ENCODE results near the gene RMND5B.
A peak's percentile ranks its signal among the peaks of the same experiment; 100 is the strongest.
"Not testable (repeated sequence)": the region's sequence is repeated elsewhere in the genome, so short reads cannot be mapped to it uniquely, and the experiment has no call there.

The RMND5B gene, protein sequence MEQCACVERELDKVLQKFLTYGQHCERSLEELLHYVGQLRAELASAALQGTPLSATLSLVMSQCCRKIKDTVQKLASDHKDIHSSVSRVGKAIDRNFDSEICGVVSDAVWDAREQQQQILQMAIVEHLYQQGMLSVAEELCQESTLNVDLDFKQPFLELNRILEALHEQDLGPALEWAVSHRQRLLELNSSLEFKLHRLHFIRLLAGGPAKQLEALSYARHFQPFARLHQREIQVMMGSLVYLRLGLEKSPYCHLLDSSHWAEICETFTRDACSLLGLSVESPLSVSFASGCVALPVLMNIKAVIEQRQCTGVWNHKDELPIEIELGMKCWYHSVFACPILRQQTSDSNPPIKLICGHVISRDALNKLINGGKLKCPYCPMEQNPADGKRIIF

DNA sequence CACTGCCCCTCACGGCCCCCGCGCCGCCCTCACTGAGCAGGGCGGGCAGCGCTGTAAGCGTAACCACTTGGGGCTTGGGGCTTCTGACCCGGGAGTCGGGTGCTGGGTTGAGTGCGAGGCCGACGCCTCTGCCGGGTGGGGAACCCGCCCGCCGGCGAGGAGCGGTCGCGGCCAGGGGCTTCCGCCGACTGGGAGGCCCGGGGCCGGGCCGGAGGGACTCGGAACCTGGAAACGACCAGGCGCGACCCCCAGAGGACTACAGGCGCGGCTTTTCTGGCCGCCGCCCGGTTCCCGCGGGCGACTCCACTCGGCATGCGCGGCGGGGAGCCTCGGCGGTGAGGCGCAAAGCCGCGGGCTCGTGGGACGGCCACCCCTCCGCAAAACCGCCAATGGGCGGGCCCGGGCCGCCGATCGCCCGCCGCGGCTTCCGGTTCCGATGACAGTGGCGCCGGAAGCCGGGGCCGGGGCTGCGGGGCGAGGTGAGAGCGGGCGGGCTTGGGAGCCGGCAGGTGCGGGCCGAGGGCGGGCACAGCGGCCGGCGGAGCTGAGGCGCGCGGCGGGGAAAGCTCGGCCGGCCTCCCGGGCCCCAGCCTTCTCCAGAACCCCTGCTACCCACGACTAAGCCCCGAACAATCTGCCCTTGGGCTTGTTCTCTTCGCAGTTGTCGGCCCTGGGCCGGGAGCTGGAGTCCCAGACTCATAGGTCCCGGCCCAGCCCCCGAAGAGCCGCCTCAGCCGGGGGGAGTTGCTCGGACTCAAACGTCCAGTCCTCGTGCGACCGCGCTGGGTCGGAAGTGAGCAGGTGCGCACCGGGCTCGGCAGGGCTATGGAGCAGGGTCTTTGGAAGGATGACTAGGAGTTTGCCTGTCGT is at the start of gene RMND5B:
RMND5B (plus strand) TSS at position 439 of the 870 bp plus-strand sequence. CDS start 7,106 bp downstream, outside the sequence.
- DNase-seq (ENCODE audit: low read depth in 2 of 2, low spot score in 1 of 2): peak in 1 of 2 donors; percentile 52

DNA sequence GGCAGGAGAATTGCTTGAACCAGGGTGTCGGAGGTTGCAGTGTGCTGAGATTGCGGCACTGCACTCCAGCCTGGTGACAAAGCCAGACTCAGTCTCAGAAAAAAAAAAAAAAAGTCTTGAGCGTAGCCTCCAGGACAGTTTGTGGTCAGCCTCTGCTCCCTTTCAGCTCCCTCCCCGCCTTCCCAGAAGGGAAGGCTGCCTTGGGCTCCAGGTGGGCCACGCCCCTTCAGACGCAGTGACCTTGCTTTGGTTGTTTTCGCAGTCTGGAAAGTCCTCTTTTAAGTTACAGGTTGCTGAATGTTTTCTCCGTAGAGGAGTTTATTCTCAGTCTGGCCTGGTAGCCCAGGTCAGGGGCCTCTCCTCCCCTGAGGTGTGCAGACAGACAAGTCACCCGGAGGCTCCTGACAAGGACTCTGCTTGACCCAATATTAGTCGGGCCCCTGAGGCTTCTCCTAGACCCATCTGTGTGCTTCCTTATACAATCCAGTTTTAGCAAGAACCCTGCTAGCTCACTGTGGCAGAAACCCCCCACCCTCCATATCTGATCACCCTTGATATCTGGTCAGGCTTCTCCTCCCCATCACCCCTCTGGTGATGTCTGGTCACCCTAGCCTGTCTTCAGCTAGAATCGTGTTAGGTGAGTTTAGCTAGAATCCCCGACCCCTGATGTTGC is 49.1 kb upstream of the RMND5B start:
- DNase-seq (ENCODE audit: low read depth in 2 of 2, low spot score in 1 of 2): no peak

DNA sequence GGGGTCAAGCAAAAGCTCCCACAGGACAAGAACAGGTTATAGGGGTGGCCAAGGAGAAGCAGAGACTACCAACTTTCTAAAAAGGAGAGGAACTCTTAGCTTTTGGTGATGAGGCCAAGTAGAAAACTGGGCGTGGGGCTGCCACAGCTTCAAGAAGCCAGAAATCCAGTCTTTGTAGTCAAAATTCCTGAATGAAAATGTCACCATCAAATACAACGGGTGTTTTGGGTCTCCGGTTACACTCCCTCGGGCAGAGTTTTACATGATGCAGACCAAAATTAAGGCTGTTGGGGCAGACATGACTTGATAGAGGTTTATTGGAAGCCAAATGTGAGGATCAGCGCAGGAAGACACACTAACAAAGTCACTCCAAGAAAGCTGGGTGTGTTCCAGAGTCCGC is 46.9 kb upstream of the RMND5B start:
- DNase-seq (ENCODE audit: low read depth in 2 of 2, low spot score in 1 of 2): no peak

DNA sequence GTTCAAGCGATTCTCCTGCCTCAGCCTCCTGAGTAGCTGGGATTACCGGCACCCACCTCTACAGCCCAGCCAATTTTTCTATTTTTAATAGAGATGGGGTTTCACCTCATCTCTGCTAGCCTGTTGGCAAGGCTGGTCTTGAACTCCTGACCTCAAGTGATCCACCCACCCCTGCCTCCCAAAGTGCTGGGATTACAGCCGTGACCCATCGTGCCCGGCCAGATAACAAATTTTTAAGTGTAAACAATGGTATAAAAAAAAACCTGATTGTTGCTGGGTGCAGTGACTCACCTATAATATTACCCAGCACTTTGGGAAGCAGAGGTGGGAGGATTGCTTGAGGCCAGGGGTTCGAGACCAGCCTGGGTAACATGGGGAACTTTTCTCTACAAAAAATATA is 45.5 kb upstream of the RMND5B start:
- DNase-seq (ENCODE audit: low read depth in 2 of 2, low spot score in 1 of 2): no peak

DNA sequence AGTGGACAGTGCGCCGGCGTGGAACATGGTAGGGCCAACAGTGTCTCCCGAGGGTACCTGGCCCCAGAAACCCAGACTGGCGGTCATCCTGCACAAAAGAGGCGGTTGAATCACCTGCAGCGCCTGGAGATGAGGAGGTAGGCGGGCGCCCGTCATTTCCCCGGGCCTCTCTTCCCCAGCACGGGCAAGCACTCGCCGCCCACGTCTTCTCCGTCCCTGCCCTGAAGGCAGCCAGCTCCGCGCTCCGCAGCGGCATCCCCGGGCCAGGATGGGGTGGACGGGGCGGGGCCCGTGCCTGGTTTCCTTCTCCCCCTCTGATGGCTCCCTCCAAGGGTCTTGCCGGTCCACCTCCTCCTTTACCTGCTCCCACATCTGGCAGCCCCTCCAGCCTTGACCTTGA is 44.5 kb upstream of the RMND5B start:
- DNase-seq (ENCODE audit: low read depth in 2 of 2, low spot score in 1 of 2): no peak

DNA sequence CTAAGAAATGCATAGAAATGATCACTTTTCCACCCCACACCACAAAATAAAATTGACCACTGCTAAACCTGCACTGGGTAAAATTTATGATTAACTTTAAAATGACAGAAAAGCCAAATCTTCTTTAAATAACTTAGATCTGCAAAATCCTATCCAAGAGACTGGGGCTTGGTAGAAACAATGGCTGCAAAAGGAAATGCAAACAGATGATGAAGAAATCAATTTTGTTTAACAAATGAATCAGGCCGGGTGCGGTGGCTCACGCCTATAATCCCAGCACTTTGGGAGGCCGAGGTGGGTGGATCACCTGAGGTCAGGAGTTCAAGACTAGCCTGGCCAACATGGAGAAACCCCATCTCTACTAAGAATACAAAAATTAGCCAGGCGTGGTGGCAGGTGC is 43.6 kb upstream of the RMND5B start:
- DNase-seq (ENCODE audit: low read depth in 2 of 2, low spot score in 1 of 2): not testable (repeated sequence)

DNA sequence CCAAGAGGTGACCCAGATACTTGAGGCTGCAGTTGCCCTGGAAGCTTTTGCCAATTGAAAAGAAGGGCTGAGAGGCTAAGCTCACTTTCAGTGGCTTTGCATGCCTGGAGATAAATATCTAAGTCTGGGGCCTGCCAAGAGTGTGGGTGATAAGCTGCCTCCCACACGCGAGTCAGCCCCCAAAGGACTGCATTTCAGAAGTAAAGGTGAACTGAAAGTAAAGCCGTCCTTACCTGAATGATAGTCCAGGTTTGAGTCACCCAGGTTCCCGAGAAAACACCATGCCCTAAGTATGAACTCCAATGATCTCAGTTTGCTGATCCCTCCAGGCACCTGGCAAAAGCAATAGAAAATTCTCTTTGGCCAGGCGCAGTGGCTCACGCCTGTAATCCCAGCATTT is 40.0 kb upstream of the RMND5B start:
- DNase-seq (ENCODE audit: low read depth in 2 of 2, low spot score in 1 of 2): no peak

DNA sequence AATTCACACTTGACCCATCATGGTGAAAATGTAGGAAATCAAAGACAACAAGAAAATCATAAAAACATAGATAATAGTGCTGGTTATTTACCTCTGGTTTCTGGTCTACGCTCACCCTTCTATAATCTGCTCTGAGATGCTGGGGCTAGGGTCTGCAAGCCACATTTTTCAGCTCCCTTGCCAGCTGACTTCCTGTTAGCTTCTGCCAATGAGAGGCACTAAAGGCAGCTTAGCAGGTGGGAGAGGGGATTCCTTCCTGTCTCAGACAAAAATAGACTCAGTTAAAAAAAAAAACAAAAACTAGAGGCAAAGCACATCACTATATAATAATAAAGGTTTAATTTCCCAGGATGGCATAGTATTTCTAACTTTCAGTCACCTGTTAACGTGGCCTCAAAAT is 37.7 kb upstream of the RMND5B start:
- DNase-seq (ENCODE audit: low read depth in 2 of 2, low spot score in 1 of 2): no peak

DNA sequence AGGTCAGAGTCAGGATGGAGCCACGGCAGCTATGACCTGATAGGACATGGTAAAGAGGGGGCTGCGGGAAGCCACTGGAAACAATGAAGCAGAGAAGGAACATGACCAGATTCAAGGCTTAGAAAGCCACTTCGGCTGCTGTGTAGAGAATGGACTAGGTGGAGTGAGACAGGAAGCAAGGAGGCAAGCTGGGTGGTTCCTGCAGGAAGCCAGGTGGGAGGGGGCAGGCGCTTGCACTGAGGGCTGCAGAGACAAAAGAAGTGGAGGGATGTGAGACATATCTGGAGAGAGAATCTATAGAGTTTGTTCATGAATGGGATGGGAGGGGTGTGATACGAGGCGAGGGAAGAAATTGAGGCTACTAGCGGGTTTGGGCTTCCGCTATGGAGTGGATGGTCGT is 36.5 kb upstream of the RMND5B start:
- DNase-seq (ENCODE audit: low read depth in 2 of 2, low spot score in 1 of 2): no peak

DNA sequence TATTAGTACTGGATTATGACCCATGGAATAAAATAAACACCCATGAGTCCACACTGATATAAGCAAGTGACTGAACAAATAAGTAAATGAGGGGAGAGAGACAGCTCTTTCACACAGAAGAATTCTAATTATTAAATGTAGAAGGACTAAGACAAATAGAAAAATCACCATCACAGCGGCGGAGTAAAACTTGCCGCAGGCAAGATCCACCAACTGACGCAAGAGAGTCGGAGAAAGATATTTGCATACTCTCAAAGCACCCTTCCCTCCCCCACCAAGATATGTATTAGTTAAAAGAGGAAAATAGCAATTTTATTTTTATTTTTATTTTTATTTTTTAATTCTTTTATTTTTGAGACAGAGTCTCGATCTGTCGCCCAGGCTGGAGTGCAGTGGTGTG is 32.1 kb upstream of the RMND5B start:
- no peak for DNase-seq (ENCODE audit: low read depth in 2 of 2, low spot score in 1 of 2)

DNA sequence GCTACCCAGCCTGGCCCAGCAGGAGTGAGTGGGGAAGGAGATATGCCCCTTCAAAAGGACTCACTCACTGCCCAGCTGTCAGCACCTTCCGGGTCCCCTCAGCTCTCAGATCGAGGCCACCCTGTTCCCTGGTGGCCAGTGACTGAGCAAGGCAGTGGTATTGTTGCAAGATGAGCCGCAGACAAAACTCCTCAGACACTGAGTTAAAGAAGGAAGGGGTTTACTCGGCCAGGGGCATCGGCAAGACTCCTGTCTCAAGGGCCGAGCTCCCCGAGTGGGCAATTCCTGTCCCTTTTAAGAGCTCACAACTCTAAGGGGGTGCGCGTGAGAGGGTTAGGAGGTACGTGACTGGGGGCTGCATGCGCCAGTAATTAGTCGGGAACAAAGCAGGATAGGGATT is 27.2 kb upstream of the RMND5B start:
- DNase-seq (ENCODE audit: low read depth in 2 of 2, low spot score in 1 of 2): no peak

DNA sequence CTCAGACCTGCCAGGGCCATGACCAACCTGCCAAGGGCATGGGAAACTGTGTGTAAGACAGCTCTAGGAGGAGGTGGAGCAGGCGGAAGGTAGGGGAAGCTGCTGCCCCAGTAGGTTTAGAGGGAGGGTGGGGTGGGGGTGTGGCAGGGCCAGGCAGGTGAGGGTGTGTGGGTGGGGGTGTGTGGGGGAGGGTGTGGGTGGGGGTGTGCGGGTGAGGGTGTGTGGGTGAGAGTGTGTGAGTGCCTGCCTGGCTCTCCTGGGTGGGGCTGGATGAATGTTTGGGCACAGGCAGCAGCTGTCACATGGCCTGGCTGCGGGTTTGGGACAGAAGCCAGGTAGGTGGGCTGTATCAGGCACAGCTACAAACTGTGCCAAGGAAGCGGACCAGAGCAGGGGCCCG is 26.3 kb upstream of the RMND5B start:
- no peak for DNase-seq (ENCODE audit: low read depth in 2 of 2, low spot score in 1 of 2)

DNA sequence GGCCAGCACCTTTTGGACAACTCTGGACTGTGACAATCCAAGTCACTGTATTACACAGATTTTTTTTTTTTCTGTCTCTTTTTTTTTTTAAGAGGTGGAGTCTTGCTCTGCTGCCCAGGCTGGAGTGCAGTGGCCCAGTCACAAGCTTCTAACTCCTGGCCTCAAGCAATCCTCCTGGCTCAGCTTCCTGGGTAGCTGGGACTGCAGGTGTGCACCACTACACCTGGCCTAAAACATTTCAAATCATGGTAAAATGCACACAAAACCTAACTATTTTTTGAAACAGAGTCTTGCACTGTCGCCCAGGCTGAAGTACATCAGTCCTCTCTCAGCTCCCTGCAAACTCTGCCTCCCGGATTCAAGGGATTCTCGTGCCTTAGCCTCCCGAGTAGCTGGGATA is 24.7 kb upstream of the RMND5B start:
- DNase-seq (ENCODE audit: low read depth in 2 of 2, low spot score in 1 of 2): no peak

DNA sequence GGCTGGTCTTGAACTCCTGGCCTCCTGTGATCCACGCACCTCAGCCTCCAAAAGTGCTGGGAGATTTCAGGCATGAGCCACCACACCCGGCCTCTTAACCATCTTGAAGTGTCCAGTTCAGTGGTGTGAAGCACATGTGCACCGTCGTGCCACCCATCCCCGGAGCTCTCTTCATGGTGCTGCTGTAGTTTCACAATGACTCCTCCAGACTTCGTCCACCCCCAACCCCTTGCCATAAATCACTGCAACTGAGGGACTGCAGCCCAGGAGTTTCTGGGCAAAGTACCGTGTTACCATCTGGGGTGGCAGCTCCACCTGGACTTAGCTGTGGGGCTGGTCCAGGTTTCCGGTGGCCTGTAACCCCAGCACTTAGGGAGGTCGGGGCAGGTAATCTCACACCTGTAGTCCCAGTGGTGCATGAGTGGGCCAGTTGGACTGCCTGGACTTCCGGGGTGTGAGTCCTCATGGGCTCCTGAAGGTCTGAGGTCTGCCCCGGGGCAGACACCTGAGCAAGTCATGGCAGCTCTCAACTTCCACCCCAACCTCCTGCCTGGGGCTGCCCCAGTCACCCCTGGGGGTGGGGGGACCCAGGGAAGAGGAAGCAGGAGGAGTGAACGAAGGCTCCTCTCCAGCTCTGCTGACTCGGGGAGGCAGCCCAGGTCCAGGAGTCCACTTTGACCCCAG is 24.1 kb upstream of the RMND5B start:
- no peak for DNase-seq (ENCODE audit: low read depth in 2 of 2, low spot score in 1 of 2)

DNA sequence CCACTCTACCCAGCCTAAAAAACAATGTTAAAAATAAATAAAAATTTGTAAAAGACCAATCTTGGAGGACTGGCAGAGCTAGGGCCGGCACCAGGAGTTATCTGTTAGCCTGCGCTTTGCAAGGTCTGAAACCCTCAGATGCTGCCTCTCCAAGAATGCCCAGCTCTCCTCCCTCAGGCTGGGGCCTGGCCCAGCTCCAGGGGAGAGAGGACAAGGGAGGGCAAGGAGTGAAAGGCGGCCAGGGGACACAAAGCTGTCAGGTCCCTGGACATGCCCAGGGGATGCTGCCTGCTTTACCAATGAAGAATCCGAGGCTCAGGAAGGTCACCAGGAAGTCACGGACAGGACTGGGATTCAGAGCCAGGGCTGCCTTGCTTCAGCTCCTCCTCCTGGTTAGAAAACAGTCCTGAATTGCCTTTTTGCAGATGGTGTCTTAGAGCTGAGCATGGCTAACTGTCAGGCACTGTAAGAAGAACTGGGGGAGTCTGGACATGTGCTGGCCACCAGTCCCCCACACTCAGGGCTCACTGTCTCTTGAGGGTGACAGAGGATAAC is 23.0 kb upstream of the RMND5B start:
- DNase-seq (ENCODE audit: low read depth in 2 of 2, low spot score in 1 of 2): no peak

DNA sequence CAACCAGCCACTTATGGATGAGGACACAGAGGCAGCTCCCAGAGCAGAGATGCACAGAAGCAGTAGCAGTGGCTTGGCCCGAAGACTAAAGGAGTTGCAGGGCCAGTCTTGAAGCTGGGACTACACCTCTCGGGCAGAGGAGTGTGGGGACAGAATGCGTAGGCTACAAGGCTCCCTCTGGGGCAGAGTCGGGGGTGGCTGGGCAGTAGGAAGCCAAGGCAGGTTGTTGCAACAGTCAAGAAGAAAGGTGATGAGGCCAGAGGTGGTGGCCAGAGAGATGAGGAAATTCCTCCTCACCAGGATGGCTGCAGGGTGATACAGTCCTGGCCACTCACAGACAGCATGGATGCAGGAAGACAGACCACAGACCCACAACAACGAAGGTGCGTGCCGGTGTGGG is 22.4 kb upstream of the RMND5B start:
- DNase-seq (ENCODE audit: low read depth in 2 of 2, low spot score in 1 of 2): no peak

DNA sequence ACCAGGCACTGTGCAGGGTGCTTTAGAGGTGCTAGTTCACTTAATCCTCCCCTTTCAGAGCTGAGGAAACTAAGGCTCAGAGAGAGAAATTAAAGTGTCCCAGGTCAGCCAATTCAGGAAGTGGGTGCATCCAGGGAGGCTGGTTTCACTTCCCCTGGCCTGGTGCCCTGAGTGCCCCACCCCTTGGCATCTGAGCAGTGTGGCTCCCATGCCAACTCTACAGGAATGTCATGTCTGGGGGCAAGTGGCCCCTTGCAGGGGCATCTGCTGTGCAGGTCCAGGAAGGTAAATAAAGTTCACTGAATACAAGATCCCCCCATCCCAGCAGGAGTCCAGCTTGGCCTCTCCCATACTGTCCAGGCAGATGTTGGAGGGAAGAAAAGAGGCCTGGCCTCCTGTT is 21.8 kb upstream of the RMND5B start:
- DNase-seq (ENCODE audit: low read depth in 2 of 2, low spot score in 1 of 2): no peak

DNA sequence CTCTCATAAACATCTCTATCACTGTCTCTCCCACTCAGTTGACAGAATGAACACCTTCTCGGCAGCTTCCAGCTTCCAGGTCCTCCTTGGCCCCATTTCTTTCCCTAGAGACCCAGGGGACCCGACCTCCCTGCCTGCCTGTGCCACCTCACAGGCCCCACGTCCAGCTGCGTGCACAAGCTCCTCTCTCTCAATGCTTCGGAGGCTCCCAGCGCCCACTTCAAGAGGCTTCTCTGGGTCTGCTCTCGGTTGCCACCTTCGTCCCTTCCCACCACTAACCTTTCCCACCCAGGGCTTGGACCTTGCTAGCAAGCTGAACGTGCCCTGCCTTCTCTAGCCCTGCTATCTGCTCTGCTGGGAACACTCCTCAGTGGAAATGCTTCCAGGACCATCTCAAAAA is 20.3 kb upstream of the RMND5B start:
- DNase-seq (ENCODE audit: low read depth in 2 of 2, low spot score in 1 of 2): no peak

DNA sequence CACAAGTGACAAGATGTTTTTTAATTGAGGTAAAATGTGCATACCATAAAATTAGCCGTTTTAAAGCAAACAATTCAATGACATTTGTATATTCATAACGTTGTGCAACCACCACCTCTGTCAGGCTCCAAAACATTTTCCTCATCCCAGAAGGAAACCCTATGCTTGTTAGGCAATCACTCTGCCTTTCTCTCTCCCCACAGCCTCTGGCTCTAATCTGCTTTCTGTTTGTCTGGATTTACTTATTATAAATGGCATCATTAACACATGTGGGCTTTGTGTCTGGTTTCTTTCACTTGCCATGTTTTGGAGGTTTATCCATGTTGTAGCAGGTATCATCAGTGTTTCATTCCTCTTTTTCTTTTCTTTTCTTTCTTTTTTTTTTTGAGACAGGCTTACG is 18.9 kb upstream of the RMND5B start:
- no peak for DNase-seq (ENCODE audit: low read depth in 2 of 2, low spot score in 1 of 2)

DNA sequence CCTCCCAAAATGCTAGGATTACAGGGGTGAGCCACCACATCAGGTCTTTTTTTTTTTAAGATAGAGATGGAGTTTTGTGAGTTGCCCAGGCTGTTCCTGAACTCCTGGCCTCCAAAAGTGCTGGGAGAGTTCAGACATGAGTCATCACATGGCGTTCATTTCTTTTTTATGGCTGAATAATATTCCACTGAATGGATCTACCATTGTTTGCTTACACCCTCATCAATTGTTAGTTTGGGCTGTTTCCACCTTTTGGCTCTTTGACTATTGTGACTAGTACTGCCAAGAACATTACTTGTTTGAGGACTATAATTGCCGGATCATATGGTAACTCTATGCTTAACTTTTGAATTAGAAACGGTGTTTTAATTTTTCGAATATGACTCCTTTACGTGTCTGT is 18.3 kb upstream of the RMND5B start:
- no peak for DNase-seq (ENCODE audit: low read depth in 2 of 2, low spot score in 1 of 2)

All from stimulated activated CD8-positive, alpha-beta memory T cell treated with anti-CD3 and anti-CD28 coated beads, Interleukin-4, amount 100 ng/mL, for 1 hour (primary cell).